AG04449 (cell line): ENCODE results near the gene TMEM117.

ENCODE experiments used
- CTCF ChIA-PET: fragments of 350-600 bp; formaldehyde crosslinking; extraction: SDS; loops from one replicate; lab custom pipeline; 2021; ENCODE audit warnings: antibody characterized with exemption; lab: Yijun Ruan, JAX
- POLR2A ChIA-PET: fragments of 400-600, 350-600 bp; formaldehyde crosslinking; extraction: SDS; loops from one replicate; lab custom pipeline; 2020; ENCODE audit warnings: antibody characterized with exemption, inconsistent platforms; lab: Yijun Ruan, JAX
- DNase-seq: peaks from one replicate; pipeline ENCODE4 v3.0.0-alpha.2; 2010; ENCODE audit warnings: low read depth, low spot score
- H3K4me3 ChIP-seq: 2 replicates; pipeline ENCODE4 v1.5.1; 2011; ENCODE audit warnings: low read depth, mild to moderate bottlenecking, control low read depth, low read length
- TF ChIP-seq, protein P1 (sequence below): IDR thresholded peaks from one replicate; pipeline ENCODE4 v1.5.1; 2011; ENCODE audit warnings: mild to moderate bottlenecking, moderate library complexity, low read length, control low read depth, inconsistent platforms; ENCODE audit not compliant: insufficient read depth; ENCODE audit errors: missing control alignments

TMEM117 gene

DNA sequence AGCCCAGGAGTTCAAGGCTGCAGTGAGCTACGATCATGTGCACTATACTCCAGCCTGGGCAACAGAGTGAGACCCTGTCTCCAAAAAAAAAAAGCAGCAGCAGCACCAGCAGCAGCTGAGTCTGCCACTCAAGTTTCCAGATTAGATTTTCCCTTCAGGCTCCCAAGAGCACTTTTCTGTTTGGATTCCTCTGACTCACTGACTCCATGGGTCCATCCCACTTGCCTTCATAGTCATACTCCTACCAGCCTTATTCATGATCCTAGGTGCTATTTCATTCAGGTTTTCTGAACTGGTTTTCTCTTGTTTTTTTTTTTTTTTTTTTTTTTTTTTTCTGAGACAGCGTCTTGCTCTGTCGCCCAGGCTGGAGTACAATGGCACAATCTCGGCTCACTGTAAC is 23.0 kb upstream of the TMEM117 start:
- ChIA-PET POLR2A (no interaction called here), CTCF (interaction anchor here (1.5 kb wide), 1 partner anchor 7 kb away, joined by 4 read pairs; the partner anchor contains the start of gene TWF1)
- H3K4me3 ChIP-seq, result no peak overlapping the region
- DNase-seq, result no peak
- TF ChIP-seq, protein P1, sequence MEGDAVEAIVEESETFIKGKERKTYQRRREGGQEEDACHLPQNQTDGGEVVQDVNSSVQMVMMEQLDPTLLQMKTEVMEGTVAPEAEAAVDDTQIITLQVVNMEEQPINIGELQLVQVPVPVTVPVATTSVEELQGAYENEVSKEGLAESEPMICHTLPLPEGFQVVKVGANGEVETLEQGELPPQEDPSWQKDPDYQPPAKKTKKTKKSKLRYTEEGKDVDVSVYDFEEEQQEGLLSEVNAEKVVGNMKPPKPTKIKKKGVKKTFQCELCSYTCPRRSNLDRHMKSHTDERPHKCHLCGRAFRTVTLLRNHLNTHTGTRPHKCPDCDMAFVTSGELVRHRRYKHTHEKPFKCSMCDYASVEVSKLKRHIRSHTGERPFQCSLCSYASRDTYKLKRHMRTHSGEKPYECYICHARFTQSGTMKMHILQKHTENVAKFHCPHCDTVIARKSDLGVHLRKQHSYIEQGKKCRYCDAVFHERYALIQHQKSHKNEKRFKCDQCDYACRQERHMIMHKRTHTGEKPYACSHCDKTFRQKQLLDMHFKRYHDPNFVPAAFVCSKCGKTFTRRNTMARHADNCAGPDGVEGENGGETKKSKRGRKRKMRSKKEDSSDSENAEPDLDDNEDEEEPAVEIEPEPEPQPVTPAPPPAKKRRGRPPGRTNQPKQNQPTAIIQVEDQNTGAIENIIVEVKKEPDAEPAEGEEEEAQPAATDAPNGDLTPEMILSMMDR, result no peak

DNA sequence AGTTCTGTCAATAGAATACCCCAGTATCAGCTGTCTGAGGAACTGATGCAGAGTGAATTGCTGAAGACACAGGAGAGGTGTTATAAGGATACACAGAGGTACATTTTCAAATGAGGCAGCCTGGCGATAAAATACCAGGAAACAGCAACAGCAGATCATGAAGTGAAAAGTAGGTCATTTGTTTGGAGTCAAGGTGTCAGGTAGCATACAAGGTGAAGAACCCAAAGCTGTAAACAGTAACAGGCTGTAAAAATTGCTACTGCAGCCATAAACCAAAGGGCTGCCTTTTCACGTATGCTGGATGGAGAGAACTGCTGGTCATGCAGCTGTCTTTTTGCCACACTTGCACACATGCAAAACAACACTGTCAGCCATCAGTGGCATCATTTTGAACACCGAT is 20.5 kb upstream of the TMEM117 start:
- ChIA-PET POLR2A (no interaction called here), CTCF (interaction anchor here (3.9 kb wide), 1 partner anchor 8 kb away, joined by 18 read pairs; the partner anchor contains the start of gene TWF1)
- TF ChIP-seq, protein P1, result no peak
- DNase-seq, result no peak
- no peak overlapping the region for H3K4me3 ChIP-seq

DNA sequence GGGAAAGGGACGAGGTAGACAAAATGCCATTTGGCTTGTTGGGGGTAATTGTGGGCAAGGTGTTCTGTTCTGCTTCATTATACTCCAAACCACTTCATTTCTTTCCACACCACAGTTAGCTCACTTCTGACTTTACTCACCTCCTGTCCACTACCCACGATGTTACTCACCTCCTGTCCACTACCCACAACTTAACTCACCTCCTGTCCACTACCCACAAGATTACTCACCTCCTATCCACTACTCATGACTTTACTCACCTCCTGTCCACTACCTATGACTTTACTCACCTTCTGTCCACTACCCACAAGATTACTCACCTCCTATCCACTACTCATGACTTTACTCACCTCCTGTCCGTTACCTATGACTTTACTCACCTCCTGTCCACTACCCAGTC is 19.7 kb upstream of the TMEM117 start:
- ChIA-PET CTCF (interaction anchor here (2.2 to 3.9 kb wide), 2 partner anchors 9 to 19 kb away, joined by 4 to 18 read pairs; partner anchors contain the start of gene TWF1), POLR2A (no interaction called here)
- TF ChIP-seq, protein P1, result no peak
- no peak for DNase-seq
- no peak overlapping the region for H3K4me3 ChIP-seq

DNA sequence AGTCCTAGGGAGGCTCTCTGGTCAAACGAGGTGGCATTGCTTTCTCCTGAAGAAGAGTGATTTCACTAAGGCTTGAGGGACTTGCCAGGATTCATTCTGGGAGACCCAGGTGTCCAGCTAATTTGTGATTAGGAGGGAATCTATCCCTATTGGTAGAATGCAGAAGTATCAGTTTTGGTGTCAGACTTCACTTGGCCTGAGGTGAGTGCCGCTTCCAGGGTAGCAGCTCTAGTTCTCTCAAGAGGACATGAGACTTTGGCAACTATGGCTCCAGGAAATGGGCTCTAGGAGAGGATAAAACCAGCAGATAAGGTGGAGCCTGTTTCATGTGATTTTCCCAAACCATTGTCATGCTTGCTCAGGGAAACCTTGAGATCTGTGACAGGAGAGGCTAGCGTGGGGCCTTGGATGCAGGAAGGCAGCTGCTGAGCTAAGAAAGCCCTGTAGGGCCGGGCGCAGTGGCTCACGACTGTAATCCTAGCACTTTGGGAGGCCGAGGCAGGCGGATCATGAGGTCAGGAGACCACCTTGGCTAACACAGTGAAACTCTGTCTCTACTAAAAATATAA is 11.6 kb upstream of the TMEM117 start:
- CTCF ChIA-PET, result interaction anchor here (0.6 to 1.5 kb wide), 2 partner anchors 10 to 1391 kb away, joined by 3 to 5 read pairs; no protein-coding TSS in a partner anchor
- DNase-seq, result no peak
- H3K4me3 ChIP-seq, result no peak overlapping the region
- TF ChIP-seq, protein P1, result no peak
- POLR2A ChIA-PET, result interaction anchor here (0.9 to 1.0 kb wide), 2 partner anchors 18 to 19 kb away, joined by 3 read pairs; partner anchors contain the start of gene TWF1

DNA sequence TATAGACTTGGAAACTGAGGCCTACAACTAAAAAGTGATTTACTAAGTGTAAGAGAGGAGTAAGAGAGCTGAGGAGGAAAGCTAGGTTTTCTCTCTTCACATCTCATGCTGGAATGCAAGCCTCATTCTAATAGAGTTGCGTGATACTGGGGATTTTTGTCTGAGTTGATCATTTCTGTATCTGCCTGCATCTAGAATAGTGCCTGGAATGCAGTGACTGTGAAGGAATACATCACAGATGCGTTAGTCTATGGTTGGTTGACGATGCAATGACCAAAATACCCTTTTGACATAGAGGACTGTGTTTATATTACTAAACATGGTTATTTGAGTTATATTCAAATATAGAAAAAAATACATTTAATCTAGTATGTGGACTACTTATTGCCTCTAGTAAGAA is 9.2 kb upstream of the TMEM117 start:
- ChIA-PET POLR2A (no interaction called here), CTCF (interaction anchor here (1.0 kb wide), 1 partner anchor 21 kb away, joined by 3 read pairs; the partner anchor contains the start of gene TWF1)
- peak; percentile 44 for DNase-seq
- H3K4me3 ChIP-seq, result no peak overlapping the region
- TF ChIP-seq, protein P1, result no peak

DNA sequence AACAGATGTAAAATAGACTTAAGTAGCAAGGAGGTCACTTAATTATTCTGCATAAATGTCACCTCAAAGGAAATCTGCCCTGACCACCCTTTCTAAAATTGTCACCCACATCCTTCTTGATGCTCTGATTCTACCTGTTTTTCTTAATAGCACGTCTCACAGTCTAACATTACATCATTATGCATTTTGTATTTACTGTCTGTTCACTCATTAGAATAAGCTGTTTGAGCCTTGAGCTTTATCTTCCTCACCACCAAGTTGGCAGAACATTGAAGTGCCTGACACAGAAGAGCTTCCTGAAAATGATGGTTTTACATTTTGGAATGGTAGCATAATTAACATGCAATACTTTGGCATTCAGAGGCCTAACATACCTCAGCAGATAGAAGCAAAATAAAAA is 8.8 kb upstream of the TMEM117 start:
- POLR2A ChIA-PET, result no interaction called here
- H3K4me3 ChIP-seq, result no peak overlapping the region
- TF ChIP-seq, protein P1, result no peak
- DNase-seq, result no peak
- CTCF ChIA-PET, result interaction anchor here (1.0 kb wide), 1 partner anchor 22 kb away, joined by 3 read pairs; the partner anchor contains the start of gene TWF1
